Stimulated activated CD8-positive, alpha-beta memory T cell treated with anti-CD3 and anti-CD28 coated beads, Interleukin-15, amount 100 ng/mL, for 24 hours (primary cell): ENCODE results near the gene CAMTA1.

ENCODE experiments used
- DNase-seq: peaks from one replicate; pipeline ENCODE4 v3.0.0-alpha.2; 2020; ENCODE audit warnings: low read depth

The CAMTA1 gene

GRCh38 chr1:6979003-6979613 lies 193.9 kb downstream of the CAMTA1 start:
- no peak for DNase-seq

DNA sequence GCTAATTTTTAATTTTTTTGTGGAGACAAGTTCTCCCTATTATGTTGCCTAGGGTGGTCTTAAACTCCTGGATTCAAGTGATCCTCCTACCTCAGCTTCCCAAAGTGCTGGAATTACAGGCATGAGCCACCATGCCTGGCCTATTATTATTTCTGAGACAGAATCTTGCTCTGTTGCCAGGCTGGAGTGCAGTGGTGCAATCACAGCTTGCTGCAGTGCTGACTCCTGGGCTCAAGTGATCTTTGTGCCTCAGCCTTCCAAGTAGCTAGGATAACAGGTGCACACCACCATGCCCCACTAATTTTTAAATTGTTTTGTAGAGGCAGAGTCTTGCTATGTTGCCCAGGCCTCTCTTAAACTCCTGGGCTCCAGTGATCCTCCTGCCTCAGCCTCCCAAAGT lies 196.3 kb downstream of the CAMTA1 start:
- no peak for DNase-seq

DNA sequence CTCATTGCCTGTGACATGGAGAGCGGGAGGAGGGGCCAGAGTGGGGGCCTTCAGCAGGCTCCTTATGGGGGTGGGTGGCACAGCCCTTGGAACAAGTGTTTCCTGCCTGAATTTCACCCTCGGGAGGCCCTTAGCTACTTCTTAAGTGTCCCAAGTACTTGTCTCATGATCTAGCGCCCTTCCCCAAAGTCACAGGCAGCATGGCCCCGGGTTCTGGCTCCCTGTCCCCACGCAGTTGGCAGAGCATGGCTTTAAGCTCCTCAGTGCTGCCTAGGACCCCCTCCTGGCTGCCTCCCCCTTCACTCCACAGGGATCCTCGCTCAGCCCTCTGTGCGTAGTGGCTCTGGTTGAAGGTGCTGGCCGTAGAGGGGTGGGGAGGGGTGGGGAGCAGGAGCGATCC lies 197.2 kb downstream of the CAMTA1 start:
- DNase-seq: no peak

GRCh38 chr1:6982860-6983259 lies 197.6 kb downstream of the CAMTA1 start:
- DNase-seq: no peak

GRCh38 chr1:6984536-6984935 lies 199.3 kb downstream of the CAMTA1 start:
- DNase-seq: no peak

- no peak for DNase-seq
These were observed 199.7 kb downstream of the CAMTA1 start for GRCh38 chr1:6984986-6985385.

- DNase-seq: no peak
These were observed 200.5 kb downstream of the CAMTA1 start for GRCh38 chr1:6985549-6986276.

GRCh38 chr1:6986281-6986680 lies 201.0 kb downstream of the CAMTA1 start:
- no peak for DNase-seq

DNA sequence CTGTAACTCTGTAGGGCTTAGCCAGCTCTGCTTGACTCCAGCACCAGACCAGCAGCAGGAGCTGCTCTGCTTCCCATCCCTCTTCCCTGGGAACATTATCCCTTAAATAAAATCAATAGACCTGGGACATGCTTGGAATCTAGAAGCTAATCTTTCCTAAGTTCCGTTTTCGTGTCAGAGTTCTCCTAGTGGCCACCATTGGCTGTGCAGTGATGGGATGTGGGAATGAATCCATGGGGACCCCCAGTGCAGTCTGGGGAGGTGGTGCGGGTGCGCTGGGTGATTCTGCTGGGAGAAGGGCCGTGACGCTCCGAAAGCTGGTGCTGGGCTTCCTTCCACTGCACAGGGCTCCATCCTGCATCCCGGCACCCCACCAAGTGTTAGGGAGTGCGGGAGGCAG lies 202.7 kb downstream of the CAMTA1 start:
- DNase-seq: no peak

GRCh38 chr1:6988796-6989195 lies 203.5 kb downstream of the CAMTA1 start:
- DNase-seq: no peak

DNA sequence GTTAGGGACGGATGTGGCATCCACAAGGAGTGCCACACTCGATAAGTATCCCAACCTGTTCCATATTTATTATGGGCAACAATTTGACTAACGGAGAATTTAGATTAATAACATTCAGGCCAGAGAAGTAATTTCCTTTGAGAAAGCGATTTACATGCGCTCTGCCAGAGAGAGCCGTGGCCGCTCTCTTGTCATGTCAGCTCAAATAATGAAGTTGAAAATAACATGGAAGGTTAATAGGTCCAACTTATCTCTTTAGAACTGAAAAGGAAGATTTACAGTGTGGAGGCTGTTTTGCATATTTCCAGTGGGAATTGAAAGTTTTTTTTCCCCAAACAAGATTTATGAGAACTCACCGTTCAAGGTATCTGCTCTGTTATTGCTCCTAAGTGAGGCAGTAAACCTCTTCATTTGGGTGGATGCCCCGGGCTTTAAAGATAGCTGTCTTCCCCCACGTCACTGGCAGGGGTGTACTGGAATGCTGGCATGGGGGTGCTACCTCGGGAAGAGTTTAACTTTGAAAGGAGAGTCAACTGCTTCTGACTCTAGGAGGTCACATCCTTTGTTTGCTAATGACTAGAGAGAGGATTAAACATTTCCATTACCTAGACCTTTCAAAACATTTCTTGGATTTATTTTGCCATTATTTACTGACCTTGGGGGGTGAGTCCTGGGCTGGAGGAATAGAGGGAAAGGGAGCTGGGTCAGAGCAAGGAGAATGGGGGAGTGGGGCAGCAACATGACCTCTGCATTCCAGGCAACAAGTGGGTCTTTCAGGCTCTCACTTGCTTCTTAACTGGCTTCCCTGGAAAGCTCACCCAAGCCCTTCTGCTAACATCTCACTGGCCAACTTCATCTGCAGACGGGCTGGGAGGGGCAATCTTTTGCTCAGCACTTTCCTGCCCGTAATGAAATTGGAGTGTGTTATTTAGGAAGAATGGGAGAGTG lies 204.2 kb downstream of the CAMTA1 start:
- DNase-seq: no peak

DNA sequence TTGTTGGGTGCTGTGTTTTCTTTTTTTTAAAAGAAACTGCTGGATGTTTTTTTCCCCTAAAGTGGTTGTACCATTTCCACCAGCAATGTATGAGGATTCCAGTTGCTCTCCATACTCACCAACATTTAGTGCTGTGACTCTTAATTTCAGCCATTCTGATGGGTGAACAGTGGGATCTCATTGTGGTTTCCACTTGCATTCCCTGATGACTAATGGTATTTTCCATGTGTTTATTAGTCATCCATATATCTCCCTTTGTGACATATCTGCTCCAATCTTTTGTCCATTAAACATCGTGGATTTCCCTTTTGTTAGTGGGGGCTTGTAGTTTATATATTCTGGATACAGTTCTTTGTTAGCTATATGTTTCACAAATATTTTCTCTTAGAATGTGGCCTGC lies 206.0 kb downstream of the CAMTA1 start:
- no peak for DNase-seq

DNA sequence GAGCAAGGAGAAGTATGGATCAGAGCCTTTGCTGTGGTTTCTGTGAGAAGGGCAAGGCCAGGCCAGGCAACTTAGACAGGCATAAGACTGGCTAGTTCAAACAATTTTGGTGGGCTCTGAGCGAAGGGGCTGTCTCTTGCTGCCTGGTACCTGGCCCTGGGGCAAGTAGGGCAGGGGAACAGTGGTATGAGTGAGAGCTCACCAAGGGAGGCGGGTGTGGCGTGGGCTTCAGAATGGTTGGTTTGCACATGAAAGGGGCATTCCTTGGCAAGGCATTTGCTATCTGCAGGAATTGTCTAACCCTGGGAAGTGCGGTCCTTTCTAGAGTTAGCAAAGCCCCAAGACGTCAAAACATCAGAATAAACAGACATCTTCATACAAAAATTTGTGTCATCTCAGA lies 210.5 kb downstream of the CAMTA1 start:
- DNase-seq: no peak

DNA sequence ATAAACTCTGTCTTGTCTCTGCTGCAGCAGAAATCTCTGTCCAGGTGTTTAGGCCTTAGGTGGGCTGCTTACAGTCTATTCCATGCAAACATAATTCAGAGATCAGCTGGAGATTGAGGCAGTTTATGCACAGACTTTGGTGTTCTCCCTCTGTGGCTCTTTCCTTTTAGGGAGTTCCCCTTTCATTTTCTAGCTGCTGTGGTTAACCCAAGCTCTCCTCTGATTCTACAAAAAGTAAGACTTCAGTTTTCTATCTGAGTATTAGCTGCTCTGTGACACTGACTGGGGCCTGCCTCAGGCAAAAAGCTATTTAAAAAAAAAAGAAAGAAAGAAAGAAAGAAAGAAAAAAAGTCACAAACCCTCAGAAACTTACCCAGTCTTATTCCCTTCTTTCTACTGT lies 211.1 kb downstream of the CAMTA1 start:
- no peak for DNase-seq

DNA sequence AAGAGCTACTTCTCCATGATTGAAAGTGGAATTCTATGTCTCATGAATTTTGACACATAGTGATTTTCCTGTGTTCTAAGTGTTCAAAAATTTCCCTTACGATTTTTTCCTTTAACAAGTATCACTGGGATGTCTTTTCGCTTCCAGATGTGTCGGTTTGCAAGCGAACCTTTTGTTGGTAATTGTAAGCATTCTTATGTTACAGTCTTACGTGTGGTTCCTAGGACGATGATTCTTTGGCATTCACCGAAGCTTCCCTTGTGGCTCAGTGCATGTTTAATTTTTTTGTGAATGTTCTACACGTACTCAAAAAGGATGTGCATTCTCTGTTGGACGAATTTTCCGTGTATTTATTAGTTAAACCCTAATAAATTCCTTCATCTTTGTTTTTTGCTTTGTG lies 211.6 kb downstream of the CAMTA1 start:
- DNase-seq: no peak

DNA sequence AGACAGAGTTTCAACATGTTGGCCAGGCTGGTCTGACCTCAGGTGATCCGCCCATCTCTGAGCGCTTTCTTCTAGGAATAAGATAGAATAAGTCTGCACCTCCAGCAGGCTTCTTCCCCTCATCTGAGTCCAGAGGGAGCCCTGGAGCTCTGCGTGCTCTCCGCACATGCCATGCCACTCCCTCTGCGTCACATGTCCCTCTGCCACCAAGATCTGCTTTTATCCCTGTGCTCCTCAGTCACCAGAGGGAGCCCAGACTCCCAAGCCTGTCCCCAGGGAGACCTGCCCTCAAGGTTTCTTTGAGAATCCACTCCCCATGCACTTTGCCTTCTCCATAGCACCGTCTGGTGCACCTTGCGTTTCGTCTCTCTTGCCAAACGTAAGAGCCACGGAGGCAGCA lies 213.0 kb downstream of the CAMTA1 start:
- DNase-seq: no peak

- DNase-seq: no peak
These were observed 214.6 kb downstream of the CAMTA1 start for GRCh38 chr1:6999826-7000225.

- DNase-seq: no peak
These were observed 215.5 kb downstream of the CAMTA1 start for GRCh38 chr1:7000720-7001119.

- DNase-seq: no peak
These were observed 217.5 kb downstream of the CAMTA1 start for GRCh38 chr1:7002728-7003127.

DNA sequence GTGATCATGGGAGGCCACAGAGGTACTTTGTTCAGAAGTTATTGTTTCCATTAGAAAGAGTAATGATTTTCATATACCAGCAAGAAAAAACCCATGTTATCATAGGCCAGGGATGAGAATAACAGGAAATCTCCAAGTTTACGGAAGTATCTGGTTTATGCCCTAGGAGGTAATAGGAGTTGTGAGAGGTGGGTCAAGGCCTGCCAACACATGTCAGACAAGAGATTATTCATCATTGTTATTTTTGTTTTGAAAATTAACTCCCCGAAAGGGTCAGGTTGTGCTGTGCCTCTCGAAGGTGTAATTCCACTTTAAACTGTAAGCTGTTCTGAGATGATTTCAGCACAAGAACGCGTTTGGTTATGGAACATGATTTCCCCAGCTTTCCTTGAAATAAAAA lies 218.4 kb downstream of the CAMTA1 start:
- no peak for DNase-seq

GRCh38 chr1:7004181-7004580 lies 218.9 kb downstream of the CAMTA1 start:
- no peak for DNase-seq

DNA sequence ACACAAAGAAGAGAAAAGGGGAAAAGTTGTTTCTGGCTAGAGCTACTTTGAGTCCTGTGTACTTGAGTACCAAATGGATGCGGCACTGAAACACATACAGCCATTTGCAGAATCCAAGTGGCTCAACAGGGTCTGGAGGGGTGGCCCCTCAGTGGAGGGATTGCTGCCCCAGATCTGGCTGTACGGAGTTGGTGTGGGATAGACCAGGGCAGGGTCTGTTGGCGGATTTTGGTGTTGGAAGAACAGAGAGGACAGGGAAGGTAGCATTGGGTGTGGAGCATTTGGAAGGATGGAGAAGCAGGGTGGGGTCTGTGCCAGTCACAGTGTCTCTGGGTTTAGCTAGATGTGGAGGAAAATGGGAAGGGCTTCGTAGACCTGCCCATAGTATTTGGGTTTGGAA lies 220.5 kb downstream of the CAMTA1 start:
- DNase-seq: no peak
